NCI-H345 (cell line): ENCODE measurements around the gene APH1B.
"Not testable (repeated sequence)": the region's sequence is repeated elsewhere in the genome, so short reads cannot be mapped to it uniquely, and the experiment has no call there.

Source experiments
- DNase-seq: peaks from one replicate; lab custom pipeline; 2025; lab: John Stamatoyannopoulos, UW

The APH1B gene

GRCh38 chr15:63277038-63277892 lies at the start of gene APH1B:
Gene APH1B (plus strand): TSS chr15:63277605. CDS start chr15:63277624, 19 bp downstream.
- peak; percentile 64 for DNase-seq

DNA sequence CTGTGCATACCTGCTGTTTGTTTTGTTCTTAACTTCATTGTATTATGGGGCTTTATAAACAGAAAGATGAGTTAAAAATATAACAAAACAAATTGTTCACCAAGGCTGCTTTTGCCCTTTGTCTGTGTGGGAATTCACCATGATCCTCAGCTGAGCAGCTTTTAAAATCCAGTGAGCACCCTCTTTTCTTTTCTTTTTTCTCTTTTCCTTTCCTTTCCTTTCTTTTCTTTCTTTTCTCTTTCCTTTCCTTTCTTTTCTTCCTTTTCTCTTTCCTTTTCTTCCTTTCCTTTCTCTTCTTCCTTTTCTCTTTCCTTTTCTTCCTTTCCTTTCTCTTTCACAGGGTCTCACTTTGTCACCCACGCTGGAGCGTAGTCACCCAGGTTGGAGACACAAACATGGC lies 49.7 kb upstream of the APH1B start:
- no peak for DNase-seq

- no peak for DNase-seq
Observed at GRCh38 chr15:63231206-63231605, 46.2 kb upstream of the APH1B start.

DNA sequence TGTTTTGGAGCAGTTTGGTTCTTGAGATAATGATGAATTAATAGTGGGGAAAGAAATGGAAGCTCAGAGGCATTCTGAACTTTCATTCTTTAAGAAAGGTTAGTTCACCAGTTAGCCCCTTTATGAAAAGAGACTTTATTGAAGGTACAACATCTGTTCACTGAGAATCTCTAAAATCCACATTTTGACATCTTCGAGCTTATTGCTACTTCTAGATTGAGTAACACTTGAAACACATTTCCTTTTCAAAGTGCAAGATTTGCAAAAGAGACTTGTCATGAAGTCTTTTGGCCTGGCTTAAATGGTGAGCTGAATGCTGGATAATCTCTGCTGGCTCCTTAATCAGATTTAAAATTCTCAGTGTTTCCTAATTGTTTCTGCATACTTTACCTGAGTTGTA lies 45.7 kb upstream of the APH1B start:
- no peak for DNase-seq

DNA sequence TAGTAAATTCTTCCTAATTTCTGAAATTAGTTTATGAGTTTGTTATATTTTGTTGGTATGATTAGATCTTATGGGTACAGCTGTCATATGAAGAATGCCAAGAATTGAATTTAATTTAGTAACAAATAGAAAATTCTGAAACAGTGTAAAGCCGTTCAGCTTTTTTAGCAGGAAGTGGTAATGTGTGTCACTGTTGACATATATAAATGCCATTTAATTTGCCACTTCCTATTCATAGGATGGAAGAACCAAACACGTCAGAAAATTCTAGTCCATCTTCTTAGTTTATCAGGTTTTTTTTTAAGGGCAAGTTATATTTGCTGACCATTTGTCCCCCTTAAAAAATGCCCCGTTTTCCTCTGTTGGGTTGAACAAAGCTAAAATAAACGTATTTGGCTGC lies 45.0 kb upstream of the APH1B start:
- no peak for DNase-seq

DNA sequence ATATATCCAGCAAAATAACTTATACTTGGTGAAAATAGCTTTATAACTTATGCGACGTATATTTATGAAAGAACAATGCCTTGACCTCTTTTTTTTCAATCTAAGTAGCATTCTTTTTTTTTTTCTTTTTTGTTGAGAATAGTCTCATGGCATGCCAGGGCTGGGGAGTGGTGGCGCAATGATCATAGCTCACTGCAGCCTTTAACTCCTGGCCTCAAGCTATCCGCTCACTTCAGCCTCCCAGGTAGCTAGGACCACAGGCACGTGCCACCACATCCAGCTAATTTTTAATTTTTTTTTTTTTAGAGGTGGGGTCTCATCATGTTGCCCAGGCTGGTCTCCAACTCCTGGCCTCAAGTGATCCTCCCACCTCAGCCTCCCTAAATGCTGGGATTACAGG lies 44.5 kb upstream of the APH1B start:
- no peak for DNase-seq

DNA sequence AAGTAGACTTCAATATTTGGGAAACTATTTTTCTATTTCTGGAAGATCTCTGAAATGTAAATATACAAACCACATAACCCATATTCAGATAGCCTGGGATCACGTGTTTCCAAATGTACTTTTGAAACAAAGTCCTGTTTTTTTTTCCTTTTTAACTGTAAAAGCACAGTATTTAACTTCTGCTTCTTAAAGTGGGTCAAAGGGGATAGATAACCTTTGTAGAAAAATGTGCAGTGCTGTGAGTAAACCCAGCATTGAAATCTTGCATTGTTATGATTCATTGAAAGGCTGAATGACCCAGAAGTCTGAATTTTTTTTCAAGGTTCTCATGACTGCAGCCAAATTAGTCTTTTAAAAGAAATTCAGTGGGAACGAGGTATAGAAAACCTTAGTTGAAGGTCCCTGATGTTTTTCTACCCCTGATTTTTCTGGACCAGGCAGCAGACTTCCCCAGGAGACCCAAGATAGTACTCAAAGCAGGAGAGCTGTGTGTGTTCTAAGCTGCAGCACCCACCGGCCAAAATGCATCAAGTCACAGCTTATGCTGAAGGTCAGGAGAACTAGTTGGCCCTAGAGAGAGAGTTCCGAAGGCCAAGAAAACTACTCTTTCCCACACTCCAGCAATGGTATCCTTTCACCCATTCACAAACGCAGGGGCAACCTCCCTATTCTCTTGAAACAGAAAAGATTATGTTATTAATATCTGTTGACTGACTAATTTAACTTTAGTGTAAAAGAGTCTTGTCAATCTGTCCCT lies 43.6 kb upstream of the APH1B start:
- no peak for DNase-seq

GRCh38 chr15:63234451-63234870 lies 42.9 kb upstream of the APH1B start:
- DNase-seq, result no peak

- no peak for DNase-seq
Observed at GRCh38 chr15:63236272-63236671, 41.1 kb upstream of the APH1B start.

GRCh38 chr15:63237086-63237485 lies 40.3 kb upstream of the APH1B start:
- not testable (repeated sequence) for DNase-seq

- no peak for DNase-seq
Observed at GRCh38 chr15:63238171-63238570, 39.2 kb upstream of the APH1B start.

- no peak for DNase-seq
Observed at GRCh38 chr15:63238796-63239195, 38.6 kb upstream of the APH1B start.

GRCh38 chr15:63240109-63240508 lies 37.3 kb upstream of the APH1B start:
- DNase-seq, result peak; percentile 13

DNA sequence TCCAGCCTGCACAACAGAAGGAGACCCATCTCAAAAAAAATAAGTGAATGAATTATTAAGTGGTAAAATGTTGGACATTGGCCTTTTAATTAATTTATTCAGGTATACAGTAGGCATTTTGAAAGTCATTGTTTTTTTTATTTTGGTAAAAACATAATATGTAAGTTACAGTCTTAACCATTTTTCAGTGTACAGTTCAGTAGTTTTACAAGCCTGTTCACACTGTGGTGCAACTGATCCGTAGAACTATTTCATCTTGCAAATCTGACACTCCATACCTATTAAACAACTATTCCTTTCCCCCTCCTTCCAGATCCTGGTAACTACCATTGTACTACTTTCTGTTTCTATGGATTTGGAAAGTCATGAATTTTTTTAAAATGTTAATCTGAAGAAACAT lies 36.1 kb upstream of the APH1B start:
- no peak for DNase-seq

DNA sequence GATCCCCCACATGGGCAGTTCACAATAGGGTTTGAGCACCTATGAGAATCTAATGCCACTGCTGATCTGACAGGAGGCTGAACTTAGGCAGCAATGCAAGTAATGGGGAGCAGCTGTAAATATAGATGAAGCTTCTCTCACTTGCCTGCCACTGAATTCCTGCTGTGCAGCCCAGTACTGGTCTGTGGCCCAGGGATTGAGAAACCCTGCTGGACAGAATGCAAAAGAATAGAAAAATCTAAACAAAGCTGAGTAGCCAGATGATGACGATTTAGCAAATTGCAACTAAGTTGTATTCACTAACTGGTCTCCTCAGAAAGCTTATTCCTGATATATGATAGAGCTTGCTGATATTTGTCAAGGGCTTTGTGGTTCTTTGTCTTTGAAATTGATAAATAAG lies 34.3 kb upstream of the APH1B start:
- no peak for DNase-seq

- DNase-seq, result no peak
Observed at GRCh38 chr15:63243776-63244175, 33.6 kb upstream of the APH1B start.

- DNase-seq, result no peak
Observed at GRCh38 chr15:63244399-63244798, 33.0 kb upstream of the APH1B start.

- DNase-seq, result no peak
Observed at GRCh38 chr15:63244976-63245645, 32.3 kb upstream of the APH1B start.

- no peak for DNase-seq
Observed at GRCh38 chr15:63246691-63247469, 30.5 kb upstream of the APH1B start.

DNA sequence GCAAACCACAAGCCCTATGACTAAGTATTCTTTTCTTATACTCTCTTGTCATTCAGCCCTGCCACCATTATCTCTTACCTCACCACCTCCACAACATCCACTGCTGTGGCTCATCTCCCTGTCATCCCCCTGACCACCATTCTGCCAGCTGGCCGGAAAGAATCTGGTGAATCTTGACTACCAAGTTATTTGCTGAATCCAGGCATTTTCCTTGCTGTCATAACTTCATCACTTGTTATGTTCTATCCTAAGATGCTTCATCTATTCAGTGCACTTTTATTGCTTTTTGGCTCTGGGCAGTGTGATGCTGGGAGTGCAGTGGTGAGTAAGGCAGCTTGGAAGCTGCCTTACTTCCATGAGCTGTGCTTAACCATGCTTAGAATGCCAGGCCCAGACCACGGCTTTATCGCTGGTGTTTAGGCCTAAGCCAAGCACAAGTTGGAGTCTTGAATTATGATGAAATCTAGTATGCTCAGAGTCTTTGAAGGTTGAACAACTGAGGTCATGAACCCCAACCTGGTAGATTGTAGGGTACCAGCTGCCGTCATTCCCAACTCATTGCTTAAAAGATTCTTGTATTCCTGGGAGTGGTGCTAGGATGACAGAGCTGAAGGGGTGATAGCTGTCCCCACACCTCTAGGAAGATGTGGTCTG lies 27.0 kb upstream of the APH1B start:
- DNase-seq, result no peak

DNA sequence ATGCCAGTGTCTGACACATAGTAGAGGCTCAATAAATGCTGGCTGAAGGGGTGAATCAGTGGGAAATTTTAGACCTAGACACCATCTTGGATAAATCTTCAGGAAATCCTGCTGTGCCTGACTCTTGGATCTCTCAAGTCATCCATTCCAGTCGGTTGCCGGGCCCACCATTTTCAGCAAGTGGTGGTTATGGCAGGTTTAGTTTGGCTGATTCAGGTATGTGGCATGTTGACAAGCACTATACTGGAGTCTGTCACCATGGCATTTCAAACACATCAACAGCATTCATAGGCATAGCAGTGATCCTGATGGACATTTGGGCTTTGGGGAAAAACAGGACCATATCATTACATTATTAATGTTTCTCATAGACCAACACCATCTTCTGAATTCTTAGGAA lies 25.7 kb upstream of the APH1B start:
- DNase-seq, result no peak
